Measurements from ENCODE around the gene MATCAP1.

The MATCAP1 gene

DNA sequence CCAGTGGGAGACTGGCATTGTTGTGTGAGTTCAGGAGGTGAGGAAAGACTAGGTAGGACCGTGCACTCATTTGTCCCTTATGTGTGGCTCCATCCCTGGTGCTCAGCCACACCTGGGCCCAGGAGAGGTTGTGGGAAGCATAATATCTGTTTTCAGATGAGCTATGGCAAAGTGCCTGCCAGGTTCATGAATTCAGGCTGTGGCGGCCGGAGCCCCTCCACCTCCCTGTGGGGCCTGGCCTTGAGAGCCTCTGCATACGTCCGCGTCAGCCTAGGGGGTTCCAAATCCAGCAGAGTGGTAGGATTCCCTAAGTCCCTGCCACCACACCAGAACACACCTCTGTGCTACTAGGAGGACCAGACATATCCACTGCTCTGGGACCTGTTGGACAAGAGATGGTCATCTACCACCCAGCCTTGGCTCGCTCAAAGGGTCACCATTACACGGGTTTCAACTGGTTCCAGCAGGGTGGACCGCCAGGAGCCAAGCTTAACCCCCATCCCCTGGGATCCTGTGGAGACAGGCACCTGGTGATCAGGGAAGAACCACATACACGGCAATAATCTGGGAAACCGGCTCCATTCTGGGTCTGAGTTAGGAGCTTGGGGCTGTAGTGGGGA, 35.0 kb downstream of the MATCAP1 start:
- Histone ChIP-seq H3K4me1 (ENCODE audit: control insufficient read depth, low read depth, low read length) (no peaks in the 10 kb centered on the region), H3K27me3 (ENCODE audit: control insufficient read depth, insufficient read depth, low read length) (peaks cover 50% of the 10 kb centered on the region), H3K36me3 (ENCODE audit: control insufficient read depth, low read depth, low read length) (peaks cover 21% of the 10 kb centered on the region), H3K9ac (ENCODE audit: low read length) (no peak overlapping the region), H3K27ac (ENCODE audit: low read length) (no peak overlapping the region), H3K4me3 (ENCODE audit: low read length) (no peak overlapping the region), H3K9me3 (ENCODE audit: control insufficient read depth, low read depth, low read length) (no peaks in the 10 kb centered on the region)

DNA sequence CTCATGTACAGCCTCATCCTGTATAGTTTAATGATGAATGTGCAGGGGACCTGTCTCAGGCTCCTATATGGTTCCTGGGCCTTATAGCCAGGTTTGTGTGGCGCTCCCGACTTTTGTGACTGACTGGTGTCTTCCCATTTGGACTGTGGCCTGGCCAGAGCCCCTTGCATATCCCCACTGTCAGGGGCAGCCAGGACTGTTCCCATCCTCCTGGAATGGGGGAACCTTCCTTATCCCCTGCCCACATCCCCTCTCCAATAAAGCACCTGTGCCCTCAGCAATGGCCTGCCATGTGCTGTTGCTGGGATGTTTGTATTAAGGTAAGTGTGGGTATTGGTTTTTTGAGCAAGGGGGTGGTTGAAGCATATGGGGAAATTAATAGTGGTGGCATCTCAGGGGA, 35.5 kb downstream of the MATCAP1 start:
- Histone ChIP-seq H3K4me3 (ENCODE audit: low read length) (no peak overlapping the region), H3K27me3 (ENCODE audit: control insufficient read depth, insufficient read depth, low read length) (peaks cover 45% of the 10 kb centered on the region), H3K9me3 (ENCODE audit: control insufficient read depth, low read depth, low read length) (no peaks in the 10 kb centered on the region), H3K27ac (ENCODE audit: low read length) (no peak overlapping the region), H3K36me3 (ENCODE audit: control insufficient read depth, low read depth, low read length) (peaks cover 21% of the 10 kb centered on the region), H3K4me1 (ENCODE audit: control insufficient read depth, low read depth, low read length) (no peaks in the 10 kb centered on the region), H3K9ac (ENCODE audit: low read length) (no peak overlapping the region)

DNA sequence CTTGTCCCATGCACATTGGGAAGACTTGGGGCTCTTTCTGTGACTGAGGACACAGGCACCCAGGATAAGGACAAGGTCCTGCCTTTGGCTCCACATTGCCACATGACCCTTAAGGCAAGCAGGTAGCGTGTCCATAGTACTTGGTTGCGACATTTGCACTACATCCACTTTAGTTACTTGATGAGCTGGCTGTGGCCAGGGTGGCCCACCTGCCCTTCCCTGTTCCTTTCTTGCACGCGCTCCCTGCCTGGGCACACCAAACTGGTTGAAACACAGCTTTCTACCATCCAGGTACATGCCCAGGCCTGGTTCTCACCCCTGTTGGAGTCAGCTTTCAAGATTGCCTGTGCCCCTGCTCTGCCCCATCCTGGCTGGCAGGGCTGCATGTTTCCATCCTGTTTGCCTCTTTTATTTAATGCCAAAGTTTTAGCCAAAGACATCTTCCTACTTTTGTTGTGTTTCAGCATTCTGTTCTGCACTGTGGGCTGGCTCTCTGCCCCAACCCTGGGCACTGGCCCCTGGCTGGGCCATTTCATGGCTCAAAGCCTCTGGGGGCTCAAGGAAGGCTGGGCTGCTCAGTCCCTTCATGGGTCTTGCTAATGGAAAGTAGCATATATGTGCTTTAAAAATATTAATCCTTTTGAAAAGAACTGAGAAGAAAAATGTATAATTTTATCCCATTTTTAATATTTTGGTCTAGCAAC, 36.2 kb downstream of the MATCAP1 start:
- no peaks in the 10 kb centered on the region for H3K9me3 ChIP-seq (ENCODE audit: control insufficient read depth, low read depth, low read length)
- no peak overlapping the region for H3K4me3 ChIP-seq (ENCODE audit: low read length)
- H3K27me3 ChIP-seq (ENCODE audit: control insufficient read depth, insufficient read depth, low read length) = peaks cover 39% of the 10 kb centered on the region
- no peak overlapping the region for H3K27ac ChIP-seq (ENCODE audit: low read length)
- H3K4me1 ChIP-seq (ENCODE audit: control insufficient read depth, low read depth, low read length) = no peaks in the 10 kb centered on the region
- H3K9ac ChIP-seq (ENCODE audit: low read length) = no peak overlapping the region
- H3K36me3 ChIP-seq (ENCODE audit: control insufficient read depth, low read depth, low read length) = peaks cover 21% of the 10 kb centered on the region

DNA sequence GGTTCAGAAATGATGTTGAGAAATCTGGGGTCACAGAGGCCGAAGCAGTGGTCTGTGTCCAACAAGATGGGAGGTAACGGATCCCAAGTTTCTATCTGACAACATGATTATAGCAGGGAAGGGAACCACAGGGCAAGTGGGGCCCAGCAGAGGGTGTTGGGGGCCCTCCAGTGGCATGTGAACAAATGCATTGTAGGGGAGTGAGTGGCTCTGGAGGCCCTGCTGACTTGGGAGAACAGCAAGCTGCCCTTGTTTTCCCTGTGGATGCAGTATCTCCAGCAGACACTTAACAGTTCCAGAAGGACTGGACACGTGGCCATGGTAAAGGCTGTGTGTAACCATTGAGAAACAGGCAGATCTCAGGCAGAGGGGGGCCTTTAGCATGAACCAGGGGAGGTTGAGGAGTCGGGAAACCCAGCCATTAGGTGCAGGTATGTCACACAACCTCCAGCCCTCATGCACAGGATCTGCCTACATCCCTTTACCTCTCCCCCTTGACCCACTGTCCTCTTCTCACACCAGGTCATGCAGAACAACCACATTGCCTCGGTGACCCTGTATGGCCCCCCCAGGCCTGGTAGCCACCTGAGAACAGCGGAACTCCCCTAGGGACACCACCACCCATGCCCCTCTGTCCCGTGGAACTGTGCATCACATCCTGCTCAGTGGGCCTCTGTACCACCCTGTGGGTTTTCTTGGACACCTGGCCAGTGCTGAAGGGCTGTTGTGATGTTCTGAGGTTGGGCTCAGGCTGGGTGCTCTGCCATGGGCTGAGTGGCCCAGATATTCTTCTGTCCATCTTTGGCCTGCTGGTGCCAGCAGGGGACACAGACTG, 37.0 kb downstream of the MATCAP1 start:
- Histone ChIP-seq H3K4me1 (ENCODE audit: control insufficient read depth, low read depth, low read length) (no peaks in the 10 kb centered on the region), H3K4me3 (ENCODE audit: low read length) (no peak overlapping the region), H3K36me3 (ENCODE audit: control insufficient read depth, low read depth, low read length) (peaks cover 21% of the 10 kb centered on the region), H3K9ac (ENCODE audit: low read length) (no peak overlapping the region), H3K27ac (ENCODE audit: low read length) (no peak overlapping the region), H3K9me3 (ENCODE audit: control insufficient read depth, low read depth, low read length) (no peaks in the 10 kb centered on the region), H3K27me3 (ENCODE audit: control insufficient read depth, insufficient read depth, low read length) (peaks cover 30% of the 10 kb centered on the region)

DNA sequence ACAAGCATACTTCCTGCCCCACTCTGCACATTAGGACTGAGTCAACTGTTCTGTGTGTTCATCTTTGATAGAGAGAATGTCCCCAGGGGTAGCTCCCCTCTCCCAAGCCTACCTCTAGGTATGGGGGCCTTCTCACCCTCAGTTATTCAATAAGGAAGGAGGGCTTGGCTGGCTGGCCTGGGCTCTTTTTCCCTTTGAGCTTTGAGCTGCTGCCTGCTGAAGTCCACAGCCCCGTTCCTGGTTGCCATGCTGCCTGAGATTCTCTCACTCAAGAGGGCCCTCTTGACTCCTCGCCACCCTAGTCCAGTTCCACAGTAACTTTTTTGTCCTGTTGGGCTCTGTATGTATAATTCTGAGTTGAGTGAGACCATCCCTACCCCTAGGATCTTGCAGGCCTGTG, 38.0 kb downstream of the MATCAP1 start:
- H3K4me3 ChIP-seq (ENCODE audit: low read length) = no peak overlapping the region
- H3K27ac ChIP-seq (ENCODE audit: low read length) = no peak overlapping the region
- peaks cover 20% of the 10 kb centered on the region for H3K27me3 ChIP-seq (ENCODE audit: control insufficient read depth, insufficient read depth, low read length)
- no peaks in the 10 kb centered on the region for H3K9me3 ChIP-seq (ENCODE audit: control insufficient read depth, low read depth, low read length)
- no peak overlapping the region for H3K9ac ChIP-seq (ENCODE audit: low read length)
- peaks cover 25% of the 10 kb centered on the region for H3K36me3 ChIP-seq (ENCODE audit: control insufficient read depth, low read depth, low read length)
- no peaks in the 10 kb centered on the region for H3K4me1 ChIP-seq (ENCODE audit: control insufficient read depth, low read depth, low read length)

DNA sequence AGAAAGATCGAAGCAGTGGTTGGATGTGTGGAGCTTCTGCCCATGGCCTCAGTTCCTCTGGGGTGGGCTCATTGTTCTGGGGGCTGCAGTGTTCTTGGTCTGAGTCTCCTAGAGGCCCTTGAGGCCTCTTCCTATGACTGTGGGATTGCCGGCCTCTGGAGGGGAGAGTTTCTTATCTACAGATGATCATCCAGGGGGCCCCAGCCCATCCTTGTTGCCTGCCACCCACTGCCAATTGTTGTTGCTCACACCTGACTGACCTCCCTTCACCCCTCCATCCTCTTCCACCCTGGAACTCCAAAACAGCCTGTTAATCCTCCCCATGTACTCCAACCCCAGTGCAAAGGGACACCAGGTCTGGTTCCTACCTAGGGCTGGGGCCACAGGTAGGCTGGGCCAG, 38.8 kb downstream of the MATCAP1 start:
- no peak overlapping the region for H3K27ac ChIP-seq (ENCODE audit: low read length)
- H3K9ac ChIP-seq (ENCODE audit: low read length) = no peak overlapping the region
- H3K36me3 ChIP-seq (ENCODE audit: control insufficient read depth, low read depth, low read length) = peaks cover 33% of the 10 kb centered on the region
- H3K4me1 ChIP-seq (ENCODE audit: control insufficient read depth, low read depth, low read length) = no peaks in the 10 kb centered on the region
- H3K27me3 ChIP-seq (ENCODE audit: control insufficient read depth, insufficient read depth, low read length) = peaks cover 12% of the 10 kb centered on the region
- H3K9me3 ChIP-seq (ENCODE audit: control insufficient read depth, low read depth, low read length) = no peaks in the 10 kb centered on the region
- H3K4me3 ChIP-seq (ENCODE audit: low read length) = no peak overlapping the region

DNA sequence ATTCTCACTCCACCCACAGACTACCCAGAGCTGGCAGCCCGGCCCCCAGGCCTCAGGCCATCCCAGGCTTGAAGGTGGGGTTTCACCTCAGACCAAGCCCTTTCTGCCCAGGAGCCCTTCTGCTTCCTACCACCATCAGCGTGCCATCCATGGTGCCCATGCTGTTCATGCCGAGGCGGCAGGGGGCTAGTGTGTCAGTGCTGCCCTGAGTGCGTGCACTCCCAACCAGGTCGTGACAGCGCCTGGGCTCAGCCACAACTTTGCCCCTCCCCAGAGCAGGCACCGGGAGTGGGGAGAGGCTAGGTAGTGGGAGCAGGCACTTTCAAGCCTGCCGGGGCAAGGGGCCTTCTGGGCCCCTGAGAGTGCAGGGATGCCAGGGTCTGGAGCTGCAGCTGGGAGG, 41.4 kb downstream of the MATCAP1 start:
- H3K9me3 ChIP-seq (ENCODE audit: control insufficient read depth, low read depth, low read length) = no peaks in the 10 kb centered on the region
- no peak overlapping the region for H3K4me3 ChIP-seq (ENCODE audit: low read length)
- H3K27ac ChIP-seq (ENCODE audit: low read length) = no peak overlapping the region
- H3K9ac ChIP-seq (ENCODE audit: low read length) = no peak overlapping the region
- no peaks in the 10 kb centered on the region for H3K4me1 ChIP-seq (ENCODE audit: control insufficient read depth, low read depth, low read length)
- H3K36me3 ChIP-seq (ENCODE audit: control insufficient read depth, low read depth, low read length) = peaks cover 44% of the 10 kb centered on the region
- H3K27me3 ChIP-seq (ENCODE audit: control insufficient read depth, insufficient read depth, low read length) = no peaks in the 10 kb centered on the region

DNA sequence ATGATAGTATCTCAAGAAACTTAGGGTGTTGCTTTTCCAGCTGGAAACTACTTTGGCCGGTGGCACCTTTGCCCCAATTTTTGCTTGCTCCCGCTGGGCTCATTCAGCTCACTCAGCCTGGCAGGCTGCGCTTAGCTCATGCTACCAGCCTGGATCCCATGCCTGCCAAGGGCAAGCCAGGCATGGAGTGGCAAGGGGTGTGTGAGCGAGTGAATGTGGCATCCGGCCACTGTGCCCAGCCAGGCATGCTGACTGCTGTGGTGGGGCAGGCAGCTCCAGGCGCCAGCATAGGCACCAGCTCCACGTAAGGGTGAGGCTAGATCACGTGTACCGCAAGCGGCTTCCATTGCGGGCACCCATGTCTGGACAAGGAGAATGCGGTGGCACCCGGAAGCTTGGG, 42.4 kb downstream of the MATCAP1 start:
- peaks cover 35% of the 10 kb centered on the region for H3K36me3 ChIP-seq (ENCODE audit: control insufficient read depth, low read depth, low read length)
- no peaks in the 10 kb centered on the region for H3K4me1 ChIP-seq (ENCODE audit: control insufficient read depth, low read depth, low read length)
- no peak overlapping the region for H3K4me3 ChIP-seq (ENCODE audit: low read length)
- no peak overlapping the region for H3K9ac ChIP-seq (ENCODE audit: low read length)
- no peaks in the 10 kb centered on the region for H3K27me3 ChIP-seq (ENCODE audit: control insufficient read depth, insufficient read depth, low read length)
- H3K9me3 ChIP-seq (ENCODE audit: control insufficient read depth, low read depth, low read length) = no peaks in the 10 kb centered on the region
- H3K27ac ChIP-seq (ENCODE audit: low read length) = no peak overlapping the region

DNA sequence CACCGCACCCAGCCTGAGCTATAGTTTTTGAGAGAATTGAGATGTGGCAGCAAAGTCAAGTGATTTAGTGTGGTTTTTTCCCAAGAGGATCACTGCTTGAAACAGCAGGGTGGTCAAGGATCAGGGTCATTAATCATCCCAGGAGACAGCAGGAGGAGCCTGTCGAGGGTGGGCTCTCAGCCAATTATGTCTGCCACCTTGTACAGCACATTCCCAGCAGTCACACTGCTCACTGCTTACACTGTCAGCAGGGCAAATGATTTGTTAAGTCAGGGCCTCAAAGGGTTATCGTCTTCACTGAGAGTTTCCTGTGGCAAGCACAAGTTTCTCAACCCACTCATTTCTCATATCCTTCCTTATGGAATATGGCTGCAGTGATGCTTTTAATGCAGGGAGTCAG, 46.2 kb downstream of the MATCAP1 start:
- Histone ChIP-seq H3K27ac (ENCODE audit: low read length) (no peak overlapping the region), H3K9me3 (ENCODE audit: control insufficient read depth, low read depth, low read length) (no peaks in the 10 kb centered on the region), H3K27me3 (ENCODE audit: control insufficient read depth, insufficient read depth, low read length) (no peaks in the 10 kb centered on the region), H3K9ac (ENCODE audit: low read length) (no peak overlapping the region), H3K4me1 (ENCODE audit: control insufficient read depth, low read depth, low read length) (no peaks in the 10 kb centered on the region), H3K4me3 (ENCODE audit: low read length) (no peak overlapping the region), H3K36me3 (ENCODE audit: control insufficient read depth, low read depth, low read length) (peaks cover 43% of the 10 kb centered on the region)

DNA sequence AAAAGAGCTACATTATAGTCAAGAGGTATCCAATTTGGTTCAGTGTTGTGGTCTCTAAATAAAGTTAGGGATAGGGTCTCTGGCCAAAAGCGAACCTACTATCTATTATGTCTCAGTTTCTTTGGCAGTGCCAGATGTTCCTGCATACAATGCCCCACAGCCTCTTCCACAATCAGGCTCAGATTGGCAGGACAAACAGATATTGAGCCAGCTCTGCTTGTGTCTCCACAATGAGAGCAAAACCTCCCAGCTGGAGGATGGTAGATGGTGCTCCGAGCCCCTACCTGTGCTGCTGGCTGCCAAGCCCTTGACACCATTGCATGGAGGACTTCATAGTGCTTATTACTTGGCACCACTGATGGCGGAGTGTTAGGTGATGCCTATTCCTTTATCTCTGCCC, 54.3 kb downstream of the MATCAP1 start:
- Histone ChIP-seq H3K36me3 (ENCODE audit: control insufficient read depth, low read depth, low read length) (peaks cover 24% of the 10 kb centered on the region), H3K4me3 (ENCODE audit: low read length) (no peak overlapping the region), H3K9ac (ENCODE audit: low read length) (no peak overlapping the region)

DNA sequence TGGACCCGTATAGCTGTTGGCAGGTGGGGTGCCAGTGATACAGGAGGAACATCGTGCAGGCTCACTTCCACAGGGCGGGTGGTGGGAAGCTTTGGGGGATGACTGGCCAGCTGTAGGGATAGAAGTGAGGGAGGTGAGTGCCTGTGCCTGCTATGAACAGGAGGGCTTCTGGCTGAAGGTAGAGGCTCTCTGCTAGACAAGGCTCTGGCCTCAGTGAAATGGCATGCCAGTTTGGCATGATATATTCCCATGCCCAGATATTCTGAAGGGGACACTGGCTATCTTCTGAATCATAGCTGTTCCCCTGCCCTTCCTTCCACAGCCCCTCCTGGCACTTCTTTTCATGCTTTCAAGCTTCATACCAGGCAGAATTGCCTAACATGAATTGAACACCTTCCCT, 54.9 kb downstream of the MATCAP1 start:
- Histone ChIP-seq H3K27ac (ENCODE audit: low read length) (no peak overlapping the region), H3K27me3 (ENCODE audit: control insufficient read depth, insufficient read depth, low read length) (no peaks in the 10 kb centered on the region), H3K36me3 (ENCODE audit: control insufficient read depth, low read depth, low read length) (peaks cover 19% of the 10 kb centered on the region), H3K4me1 (ENCODE audit: control insufficient read depth, low read depth, low read length) (no peaks in the 10 kb centered on the region), H3K4me3 (ENCODE audit: low read length) (no peak overlapping the region), H3K9me3 (ENCODE audit: control insufficient read depth, low read depth, low read length) (no peaks in the 10 kb centered on the region), H3K9ac (ENCODE audit: low read length) (no peak overlapping the region)

More for the DNA sequence above, 54.3 kb downstream of the MATCAP1 start:
- Histone ChIP-seq H3K27me3 (ENCODE audit: control insufficient read depth, insufficient read depth, low read length) (no peaks in the 10 kb centered on the region), H3K27ac (ENCODE audit: low read length) (no peak overlapping the region), H3K4me1 (ENCODE audit: control insufficient read depth, low read depth, low read length) (no peaks in the 10 kb centered on the region), H3K9me3 (ENCODE audit: control insufficient read depth, low read depth, low read length) (no peaks in the 10 kb centered on the region)
